Activated CD4-positive, alpha-beta T cell treated with anti-CD3 and anti-CD28 coated beads, Interleukin-2, amount 50 U/mL, for 24 hours (primary cell): ENCODE data around the gene ALG12.
A peak's percentile ranks its signal among the peaks of the same experiment; 100 is the strongest.

ENCODE experiments used
- DNase-seq, 2 donors: peaks; one replicate each; pipeline ENCODE4 v3.0.0-alpha.2; 2020; ENCODE audit warnings: low read depth in 1 of 2, low spot score in 1 of 2

The ALG12 gene

GRCh38 chr22:49930596-49931412, 12.6 kb upstream of the ALG12 start:
- peak in 1 of 2 donors; percentile 43 for DNase-seq

- no peak for DNase-seq
Measured at GRCh38 chr22:49929994-49930575, 11.8 kb upstream of the ALG12 start.

DNA sequence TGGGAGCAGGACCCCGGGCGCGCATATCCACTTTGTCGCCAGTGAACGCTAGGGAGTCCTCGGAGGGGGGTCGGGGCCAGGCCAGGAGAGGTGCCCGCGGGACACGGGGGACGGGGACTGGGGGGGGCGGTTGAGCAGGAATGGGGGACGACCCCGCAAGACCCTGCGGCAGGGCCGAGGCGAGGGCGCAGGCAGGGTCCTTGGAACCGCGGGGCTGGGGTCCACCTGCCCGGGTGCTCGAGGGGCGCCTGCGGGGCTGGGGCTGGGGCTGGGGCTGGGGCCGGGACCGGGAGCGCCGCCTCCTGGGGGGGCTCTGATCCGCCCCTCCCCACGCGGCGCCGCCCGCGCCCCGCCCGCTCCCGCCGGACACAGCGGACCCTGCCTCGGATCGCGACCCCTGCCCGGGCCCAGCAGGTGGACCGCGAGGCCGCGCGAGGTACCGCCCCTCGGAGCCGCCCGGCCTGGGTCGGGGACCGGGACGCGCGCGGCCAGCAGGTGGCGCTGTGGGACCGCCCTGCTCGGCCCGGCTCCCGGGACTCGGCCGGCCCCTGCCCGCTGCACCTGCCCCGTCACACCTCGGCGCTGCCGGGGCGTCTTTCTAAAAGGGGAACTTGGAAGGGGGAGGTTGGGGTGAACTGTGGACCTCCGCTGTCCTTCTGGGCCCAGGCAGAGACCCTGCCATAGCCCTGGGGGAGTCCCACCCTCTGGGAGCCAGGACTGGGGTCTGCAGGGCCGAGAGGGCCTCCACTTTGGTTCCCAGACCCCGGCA, 11.2 kb upstream of the ALG12 start:
- peak; percentile 60 to 74 for DNase-seq

- no peak for DNase-seq
Measured at GRCh38 chr22:49928555-49929210, 10.4 kb upstream of the ALG12 start.

GRCh38 chr22:49928185-49928495, 9.9 kb upstream of the ALG12 start:
- no peak for DNase-seq

DNA sequence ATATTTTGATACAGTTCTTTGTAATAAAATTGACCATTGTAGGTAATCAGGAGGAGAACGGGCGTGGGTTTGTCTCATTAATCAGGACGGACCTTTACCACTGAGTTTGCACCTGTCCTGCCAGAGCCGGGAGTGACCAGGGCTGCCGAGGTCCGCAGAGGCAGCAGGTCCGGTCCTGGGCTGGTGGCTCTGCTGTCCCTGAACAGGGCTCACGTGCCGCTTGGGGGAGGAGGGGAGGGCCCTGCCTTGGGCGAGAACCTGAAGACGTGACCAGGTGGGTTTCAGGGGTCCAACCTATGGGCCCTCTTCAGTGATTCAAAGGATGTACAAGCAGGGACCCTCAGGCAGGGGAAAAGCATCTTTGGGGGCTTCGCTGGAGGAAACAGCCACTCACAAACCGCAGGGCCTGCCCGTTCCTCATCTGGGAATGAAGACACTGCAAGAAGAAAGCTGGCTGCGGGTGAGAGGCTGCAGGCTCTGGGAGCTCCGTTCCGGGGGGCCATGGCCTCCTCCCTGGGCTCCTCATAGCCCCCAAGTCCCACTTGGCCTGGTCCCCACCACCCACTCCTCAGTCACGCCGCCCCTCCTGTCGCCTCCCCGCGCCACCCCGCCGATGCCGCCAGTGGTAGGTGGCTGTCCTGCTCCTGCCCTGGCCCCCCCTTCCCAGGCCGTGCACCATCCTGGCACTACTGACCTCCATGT, 9.4 kb upstream of the ALG12 start:
- no peak for DNase-seq

DNA sequence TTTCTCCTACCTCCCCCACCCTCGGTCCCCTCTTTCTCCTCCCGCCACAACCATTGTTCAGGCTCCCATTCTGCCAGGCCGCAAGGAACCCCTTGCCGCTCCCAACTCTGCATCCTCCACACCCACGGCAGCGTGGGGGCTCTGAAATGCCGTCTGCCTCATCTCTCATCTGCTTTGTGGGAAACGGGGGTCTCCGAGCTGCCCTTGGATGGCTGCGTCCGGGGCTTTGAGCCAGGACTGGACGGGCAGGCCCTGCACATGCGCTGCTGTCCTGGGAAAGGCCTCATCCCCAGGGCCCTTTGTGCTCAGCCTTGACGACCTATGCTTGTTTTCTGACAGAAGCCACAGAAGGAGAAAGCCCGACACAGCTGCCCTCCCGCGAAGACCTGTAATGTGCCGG, 8.7 kb upstream of the ALG12 start:
- no peak for DNase-seq

DNA sequence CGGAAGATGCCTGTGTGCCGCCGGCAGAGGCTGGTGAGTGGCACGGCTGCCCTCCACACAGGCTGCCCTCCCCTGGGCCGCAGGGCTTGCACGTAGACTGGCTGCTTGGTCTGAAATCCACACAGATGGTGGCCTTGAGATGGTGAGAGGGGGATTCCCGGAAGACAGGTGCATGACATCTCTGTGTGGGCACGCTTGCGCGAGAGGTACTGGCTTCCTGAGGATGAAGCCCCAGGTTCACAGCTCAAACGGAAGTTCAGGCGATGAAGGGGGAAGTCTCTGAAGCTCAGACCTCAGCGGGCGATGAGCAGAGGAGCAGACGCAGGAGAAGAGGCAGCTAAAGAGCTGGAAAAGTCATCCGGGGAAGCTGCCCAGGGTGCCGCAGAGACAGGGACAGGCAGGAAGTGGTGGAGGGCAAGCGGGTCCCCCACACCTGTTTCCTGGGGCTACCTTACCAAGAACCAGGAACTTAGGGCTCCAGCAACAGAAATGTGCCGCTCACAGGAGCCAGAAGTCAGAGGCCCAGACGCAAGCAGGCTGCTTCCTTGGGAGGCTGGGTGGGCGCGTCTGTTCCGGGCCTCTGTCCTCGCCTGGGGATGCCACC, 7.4 kb upstream of the ALG12 start:
- DNase-seq: peak in 1 of 2 donors; percentile 64

- no peak for DNase-seq
Measured at GRCh38 chr22:49924113-49924833, 6.0 kb upstream of the ALG12 start.

DNA sequence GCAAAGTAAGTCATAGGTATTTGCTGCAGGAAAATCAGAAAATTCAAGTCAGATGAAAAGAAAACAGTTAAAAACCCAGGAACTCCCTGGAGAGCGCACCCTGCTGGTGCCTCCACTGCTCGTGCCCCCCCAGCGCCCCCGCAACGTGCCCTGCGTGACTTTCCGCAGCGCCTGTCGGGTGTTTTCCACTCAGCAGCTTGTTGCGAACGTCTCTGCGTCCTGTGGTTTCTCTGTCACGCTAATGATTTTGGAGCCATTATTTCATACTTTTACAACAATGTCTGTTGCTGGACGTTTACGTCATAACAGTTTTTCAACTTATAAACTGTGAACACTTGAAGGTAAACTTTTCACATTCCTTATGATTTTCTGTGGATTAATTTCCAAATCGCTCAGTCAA, 5.2 kb upstream of the ALG12 start:
- DNase-seq: no peak

DNA sequence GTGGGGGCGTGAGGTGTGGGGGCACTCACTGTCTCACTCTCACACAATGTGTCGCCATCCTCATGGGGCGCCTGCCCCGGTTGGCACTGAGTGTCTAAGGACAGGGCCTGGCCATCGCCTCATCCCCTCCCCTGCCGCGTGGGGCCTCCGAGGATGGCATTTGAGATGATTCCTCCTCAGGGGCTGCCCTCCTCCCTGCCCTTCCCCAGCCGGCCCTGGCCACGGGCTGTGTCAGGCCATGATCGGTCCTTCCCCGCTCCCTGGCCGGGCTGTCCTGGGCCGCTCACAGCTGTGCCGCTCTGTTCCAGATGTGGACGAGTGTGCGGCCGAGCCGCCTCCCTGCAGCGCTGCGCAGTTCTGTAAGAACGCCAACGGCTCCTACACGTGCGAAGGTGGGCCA, 4.7 kb upstream of the ALG12 start:
- no peak for DNase-seq

DNA sequence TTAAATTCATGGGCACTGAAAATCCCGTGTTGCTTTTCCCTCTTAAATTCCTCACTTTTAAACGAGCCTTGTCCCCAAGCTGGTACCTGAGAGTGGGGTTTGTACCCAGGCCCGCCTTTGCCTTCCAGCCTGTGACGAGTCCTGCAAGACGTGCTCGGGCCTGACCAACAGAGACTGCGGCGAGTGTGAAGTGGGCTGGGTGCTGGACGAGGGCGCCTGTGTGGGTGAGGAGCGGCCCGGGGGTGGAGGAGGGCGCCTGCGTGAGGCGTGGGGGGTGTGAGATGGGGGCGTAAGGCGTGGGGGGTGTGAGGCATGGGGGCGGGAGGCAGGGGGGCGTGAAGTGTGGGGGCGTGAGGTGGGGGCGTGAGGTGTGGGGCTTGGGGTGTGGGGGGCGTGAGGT, 4.2 kb upstream of the ALG12 start:
- DNase-seq: no peak

DNA sequence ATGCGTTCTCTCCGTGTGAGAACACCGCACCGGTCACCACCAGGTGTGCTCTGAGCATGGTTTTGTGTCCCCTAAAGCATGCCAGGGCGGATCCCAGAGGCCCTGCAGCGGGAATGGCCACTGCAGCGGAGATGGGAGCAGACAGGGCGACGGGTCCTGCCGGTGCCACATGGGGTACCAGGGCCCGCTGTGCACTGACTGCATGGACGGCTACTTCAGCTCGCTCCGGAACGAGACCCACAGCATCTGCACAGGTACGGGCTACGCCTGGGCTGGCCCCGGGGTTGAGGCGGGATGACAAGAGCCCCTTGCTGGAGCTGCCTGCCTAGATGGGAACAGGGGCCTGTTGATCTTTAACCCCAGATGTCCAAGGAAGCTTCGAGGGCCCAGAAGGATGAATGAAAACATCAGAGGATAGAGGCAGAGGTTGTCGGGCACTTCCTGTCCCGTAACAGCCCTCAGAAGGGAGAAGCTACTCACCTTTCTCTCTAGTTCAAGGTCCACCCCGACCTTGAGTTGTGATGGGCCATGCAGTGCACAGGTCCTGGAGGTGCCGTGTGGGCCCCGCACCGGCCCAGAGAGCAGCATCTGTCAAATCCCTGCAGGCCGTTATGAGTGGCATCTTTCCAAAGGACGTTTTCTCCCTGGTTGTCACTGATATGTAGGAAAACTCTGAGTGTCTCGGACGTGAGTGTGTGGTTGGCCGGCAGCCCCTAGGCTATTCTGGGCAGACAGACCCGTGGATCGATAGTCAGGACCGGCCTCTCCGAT, 3.5 kb upstream of the ALG12 start:
- DNase-seq: no peak

GRCh38 chr22:49920859-49921258, 2.6 kb upstream of the ALG12 start:
- DNase-seq: no peak

- no peak for DNase-seq
Measured at GRCh38 chr22:49918911-49919881, 958 bp upstream of the ALG12 start.

GRCh38 chr22:49916831-49917230, 1.4 kb downstream of the ALG12 start:
- no peak for DNase-seq

DNA sequence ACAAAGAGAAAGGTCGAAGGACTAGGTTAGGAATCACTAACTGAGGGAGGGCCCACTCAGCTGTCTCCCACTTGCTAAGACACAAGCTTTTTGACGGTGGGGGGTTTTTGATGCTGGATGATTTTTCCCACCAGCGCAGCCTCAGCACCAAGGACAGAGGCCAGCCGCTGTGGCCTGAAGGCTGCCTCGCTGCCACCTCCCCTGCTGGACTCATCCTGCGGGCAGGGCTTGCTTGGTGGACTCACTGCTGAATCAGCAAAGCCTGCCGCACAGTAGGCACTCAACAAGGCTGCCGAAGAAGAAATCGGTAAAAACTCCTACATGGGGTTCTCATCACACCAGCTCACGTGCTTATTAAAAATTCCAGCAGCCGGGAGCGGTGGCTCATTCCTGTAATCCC, 2.6 kb downstream of the ALG12 start:
- no peak for DNase-seq

DNA sequence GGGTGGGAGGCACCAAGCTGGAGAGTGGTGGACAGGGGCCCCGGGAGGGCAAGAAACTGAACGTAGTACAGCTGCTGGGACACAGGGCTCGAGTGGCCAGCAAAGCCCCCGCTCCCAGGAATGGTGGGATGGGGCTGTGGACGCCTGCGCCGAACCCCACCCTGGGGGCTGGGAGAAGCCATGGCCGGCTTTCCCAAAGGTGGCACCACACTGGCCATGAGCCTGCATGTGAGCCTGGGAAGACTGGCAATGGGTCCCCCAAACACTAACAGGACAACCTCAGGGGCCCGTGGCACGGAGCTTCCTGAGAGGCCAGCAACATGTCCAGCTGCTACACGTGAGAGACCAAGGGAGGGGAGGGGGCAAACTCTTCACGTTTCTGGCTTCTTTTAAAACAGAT, 4.0 kb downstream of the ALG12 start:
- no peak for DNase-seq
